Measurements from ENCODE around the gene AHCTF1.

The AHCTF1 gene

GRCh38 chr1:246792603-246793002, 139.1 kb downstream of the AHCTF1 start:
- Histone ChIP-seq H3K27me3 (ENCODE audit: insufficient read depth, low read depth) (no peaks in the 10 kb centered on the region), H4K20me1 (ENCODE audit: insufficient read depth) (no peaks in the 10 kb centered on the region), H3K27ac (no peak overlapping the region), H2AFZ (ENCODE audit: low read depth) (no peak overlapping the region), H3K79me2 (ENCODE audit: insufficient read depth, low read depth) (no peaks in the 10 kb centered on the region), H3K36me3 (ENCODE audit: insufficient read depth) (no peaks in the 10 kb centered on the region), H3K4me1 (ENCODE audit: low read depth, poor library complexity, severe bottlenecking) (no peaks in the 10 kb centered on the region), H3K4me3 (IDR thresholded peaks at IDR 0.05; ENCODE audit: insufficient read depth, low read depth, low read length) (no peak overlapping the region), H3K9ac (no peak overlapping the region), H3K4me2 (no peak overlapping the region)
- TF ChIP-seq, protein P1, sequence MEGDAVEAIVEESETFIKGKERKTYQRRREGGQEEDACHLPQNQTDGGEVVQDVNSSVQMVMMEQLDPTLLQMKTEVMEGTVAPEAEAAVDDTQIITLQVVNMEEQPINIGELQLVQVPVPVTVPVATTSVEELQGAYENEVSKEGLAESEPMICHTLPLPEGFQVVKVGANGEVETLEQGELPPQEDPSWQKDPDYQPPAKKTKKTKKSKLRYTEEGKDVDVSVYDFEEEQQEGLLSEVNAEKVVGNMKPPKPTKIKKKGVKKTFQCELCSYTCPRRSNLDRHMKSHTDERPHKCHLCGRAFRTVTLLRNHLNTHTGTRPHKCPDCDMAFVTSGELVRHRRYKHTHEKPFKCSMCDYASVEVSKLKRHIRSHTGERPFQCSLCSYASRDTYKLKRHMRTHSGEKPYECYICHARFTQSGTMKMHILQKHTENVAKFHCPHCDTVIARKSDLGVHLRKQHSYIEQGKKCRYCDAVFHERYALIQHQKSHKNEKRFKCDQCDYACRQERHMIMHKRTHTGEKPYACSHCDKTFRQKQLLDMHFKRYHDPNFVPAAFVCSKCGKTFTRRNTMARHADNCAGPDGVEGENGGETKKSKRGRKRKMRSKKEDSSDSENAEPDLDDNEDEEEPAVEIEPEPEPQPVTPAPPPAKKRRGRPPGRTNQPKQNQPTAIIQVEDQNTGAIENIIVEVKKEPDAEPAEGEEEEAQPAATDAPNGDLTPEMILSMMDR (conservative IDR thresholded peaks at IDR 0.05; ENCODE audit: low read depth, low read length): no peak

GRCh38 chr1:246791303-246791918, 140.3 kb downstream of the AHCTF1 start:
- Histone ChIP-seq H3K4me2 (no peak overlapping the region), H2AFZ (ENCODE audit: low read depth) (no peak overlapping the region), H3K36me3 (ENCODE audit: insufficient read depth) (no peaks in the 10 kb centered on the region), H4K20me1 (ENCODE audit: insufficient read depth) (no peaks in the 10 kb centered on the region), H3K9ac (no peak overlapping the region), H3K79me2 (ENCODE audit: insufficient read depth, low read depth) (no peaks in the 10 kb centered on the region), H3K27me3 (ENCODE audit: insufficient read depth, low read depth) (no peaks in the 10 kb centered on the region), H3K4me1 (ENCODE audit: low read depth, poor library complexity, severe bottlenecking) (no peaks in the 10 kb centered on the region), H3K27ac (no peak overlapping the region), H3K4me3 (IDR thresholded peaks at IDR 0.05; ENCODE audit: insufficient read depth, low read depth, low read length) (no peak overlapping the region)
- TF ChIP-seq, protein P1 (conservative IDR thresholded peaks at IDR 0.05; ENCODE audit: low read depth, low read length): no peak

DNA sequence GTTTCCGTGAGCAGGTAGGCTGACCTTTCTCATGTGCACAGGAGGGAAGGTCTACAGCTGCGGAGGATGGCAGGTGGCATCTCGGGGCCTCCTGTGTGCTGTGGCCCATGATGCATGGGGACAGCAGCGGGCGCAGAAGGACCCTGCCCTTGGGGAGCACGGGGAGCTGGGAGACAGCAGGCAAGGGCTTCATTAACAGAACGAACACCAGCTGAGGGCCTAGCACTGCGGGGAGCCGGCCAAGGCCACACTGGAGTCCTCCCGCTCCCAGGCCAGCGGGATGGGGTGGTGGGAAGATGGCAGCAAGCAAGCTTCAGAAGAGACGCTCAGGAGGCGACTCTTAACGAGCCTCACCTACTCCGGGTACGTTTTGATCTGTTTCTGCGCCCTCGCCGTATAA, 140.9 kb downstream of the AHCTF1 start:
- Histone ChIP-seq H3K27ac (no peak overlapping the region), H4K20me1 (ENCODE audit: insufficient read depth) (no peaks in the 10 kb centered on the region), H3K36me3 (ENCODE audit: insufficient read depth) (no peaks in the 10 kb centered on the region), H2AFZ (ENCODE audit: low read depth) (no peak overlapping the region), H3K79me2 (ENCODE audit: insufficient read depth, low read depth) (no peaks in the 10 kb centered on the region), H3K4me3 (IDR thresholded peaks at IDR 0.05; ENCODE audit: insufficient read depth, low read depth, low read length) (no peak overlapping the region), H3K27me3 (ENCODE audit: insufficient read depth, low read depth) (no peaks in the 10 kb centered on the region), H3K4me2 (no peak overlapping the region), H3K9ac (no peak overlapping the region), H3K4me1 (ENCODE audit: low read depth, poor library complexity, severe bottlenecking) (no peaks in the 10 kb centered on the region)
- TF ChIP-seq, protein P1 (conservative IDR thresholded peaks at IDR 0.05; ENCODE audit: low read depth, low read length): no peak

DNA sequence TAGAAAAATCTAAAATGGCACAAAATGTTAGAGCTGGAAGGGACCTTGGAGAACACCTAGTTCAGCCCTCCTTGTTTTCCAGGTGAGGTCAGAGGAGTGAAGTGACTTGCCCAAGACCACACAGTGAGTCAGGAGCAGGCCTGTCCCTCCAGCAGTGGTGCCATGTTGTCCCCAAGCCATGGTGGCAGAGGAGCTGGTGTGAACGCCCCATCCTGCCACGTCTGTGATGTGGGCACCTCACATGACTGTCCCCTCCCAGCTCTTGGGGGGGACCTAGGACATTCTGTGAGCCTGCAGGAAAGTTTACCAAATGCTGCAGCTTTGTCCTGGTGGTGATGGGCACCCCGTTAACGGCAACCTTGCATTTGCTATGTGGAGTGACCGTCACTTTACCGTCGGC, 141.4 kb downstream of the AHCTF1 start:
- Histone ChIP-seq H3K4me3 (IDR thresholded peaks at IDR 0.05; ENCODE audit: insufficient read depth, low read depth, low read length) (no peak overlapping the region), H3K9ac (no peak overlapping the region), H3K4me1 (ENCODE audit: low read depth, poor library complexity, severe bottlenecking) (no peaks in the 10 kb centered on the region), H3K79me2 (ENCODE audit: insufficient read depth, low read depth) (no peaks in the 10 kb centered on the region), H3K27ac (no peak overlapping the region), H4K20me1 (ENCODE audit: insufficient read depth) (no peaks in the 10 kb centered on the region), H3K36me3 (ENCODE audit: insufficient read depth) (no peaks in the 10 kb centered on the region), H2AFZ (ENCODE audit: low read depth) (no peak overlapping the region), H3K27me3 (ENCODE audit: insufficient read depth, low read depth) (no peaks in the 10 kb centered on the region), H3K4me2 (no peak overlapping the region)
- TF ChIP-seq, protein P1 (conservative IDR thresholded peaks at IDR 0.05; ENCODE audit: low read depth, low read length): no peak
